Stromal cell of bone marrow (primary cell): ENCODE results near the gene POLG2.
A peak's percentile ranks its signal among the peaks of the same experiment; 100 is the strongest.
"Not testable (repeated sequence)": the region's sequence is repeated elsewhere in the genome, so short reads cannot be mapped to it uniquely, and the experiment has no call there.

Experiments used
- DNase-seq: peaks from one replicate; pipeline ENCODE4 v3.0.0-alpha.2; 2012; ENCODE audit warnings: low read depth

Gene POLG2

DNA sequence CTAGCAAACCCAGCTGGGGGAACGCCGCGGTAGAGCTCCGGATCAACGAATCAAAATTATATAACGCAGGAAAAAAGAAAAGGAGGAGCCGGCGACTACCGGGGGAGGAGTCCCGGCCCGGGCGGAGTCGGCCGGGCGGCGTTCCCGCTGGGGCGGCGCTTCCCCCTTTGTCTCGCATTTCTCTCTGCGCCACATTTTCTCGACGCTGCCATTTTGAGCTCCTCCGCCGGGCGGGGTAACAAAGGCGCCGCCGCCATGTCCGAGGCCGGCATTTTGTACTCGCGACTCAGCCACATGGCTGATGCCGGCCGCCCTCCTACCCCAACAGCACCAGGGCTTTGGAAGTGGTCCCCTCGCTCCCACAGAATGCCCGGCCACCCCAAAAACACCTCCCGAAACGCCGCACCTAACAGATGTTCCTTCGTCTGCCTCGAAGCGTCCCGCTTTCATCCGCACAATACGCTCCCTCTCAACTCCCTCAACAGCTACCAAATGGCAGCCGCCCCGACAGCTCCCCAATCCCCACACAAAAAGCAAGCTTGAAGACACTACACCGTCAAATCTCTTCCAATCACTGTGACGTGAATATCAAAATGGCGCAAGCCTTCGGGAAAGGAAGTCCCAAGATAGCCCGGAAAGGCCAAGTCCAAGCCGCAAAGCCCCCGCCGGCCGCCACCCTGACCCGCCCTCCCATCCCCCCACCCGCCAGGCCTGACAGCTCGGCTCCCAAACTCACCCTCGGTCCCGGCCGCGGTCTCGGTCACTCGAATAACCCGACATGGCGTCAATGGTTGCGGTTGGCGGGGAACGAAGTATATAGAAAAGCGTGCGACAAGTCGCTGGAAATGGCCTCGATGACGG is 8.7 kb upstream of the POLG2 start:
- peak; percentile 86 for DNase-seq

GRCh38 chr17:64504769-64505339 is 8.0 kb upstream of the POLG2 start:
- DNase-seq = peak; percentile 25

DNA sequence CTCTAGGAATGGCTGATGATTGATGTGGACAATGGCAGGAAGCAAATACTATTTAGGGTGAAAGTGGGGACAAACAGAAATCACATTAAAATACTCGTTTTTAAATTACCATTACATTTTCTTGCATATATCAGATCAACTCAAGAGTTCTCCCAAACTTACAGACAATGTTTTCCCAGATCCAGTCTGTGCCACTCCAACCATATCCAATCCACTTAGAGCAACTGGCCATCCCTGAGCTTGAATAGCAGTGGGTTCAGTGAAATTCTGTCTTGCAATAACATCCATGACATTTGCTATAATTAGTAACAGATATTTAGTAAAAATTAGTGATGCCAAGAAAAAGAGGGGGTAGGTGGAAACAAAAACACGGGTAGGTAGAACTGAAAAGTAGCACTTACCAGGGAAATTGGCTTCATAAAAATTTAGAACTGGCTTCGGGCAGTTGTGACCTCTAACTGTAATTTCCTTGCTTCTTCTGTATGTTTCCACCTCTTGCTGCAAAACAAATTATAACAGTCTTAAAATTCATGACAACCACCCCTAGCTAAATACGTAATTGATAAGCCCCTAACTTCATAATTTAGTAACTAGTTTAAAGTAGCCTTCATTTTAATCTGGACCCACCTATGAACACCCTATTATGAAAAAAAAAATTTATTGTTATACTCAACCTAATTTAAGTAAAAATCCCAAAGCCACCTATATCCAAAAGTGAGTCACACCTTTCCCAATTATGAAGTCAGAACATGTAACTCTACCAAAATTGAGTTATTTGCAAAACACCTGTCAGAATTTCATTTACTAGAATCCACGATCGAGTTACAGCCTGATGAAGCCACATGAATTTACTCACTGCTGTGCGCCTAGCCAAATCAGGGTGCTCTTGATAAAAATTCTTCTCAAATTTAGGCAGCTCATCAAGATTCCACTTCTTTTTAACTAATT is 7.2 kb upstream of the POLG2 start:
- no peak for DNase-seq

DNA sequence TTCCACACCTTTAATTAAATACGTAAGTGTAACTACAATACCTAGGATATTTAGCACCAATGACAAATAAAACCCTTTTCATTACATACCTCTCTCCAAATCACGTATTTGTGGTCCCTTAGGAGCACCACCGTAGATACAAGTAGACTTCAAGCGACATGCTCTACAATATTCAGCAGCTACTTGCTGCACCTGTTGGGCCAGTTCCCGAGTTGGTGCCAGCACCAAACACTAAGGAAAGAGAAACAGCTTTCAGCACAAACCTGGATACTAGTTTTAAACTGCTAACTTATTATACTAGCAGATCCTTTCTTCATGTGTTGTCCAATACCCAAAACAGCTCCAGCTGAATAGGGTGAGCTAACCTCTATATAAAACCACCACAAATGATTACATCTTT is 6.5 kb upstream of the POLG2 start:
- no peak for DNase-seq

DNA sequence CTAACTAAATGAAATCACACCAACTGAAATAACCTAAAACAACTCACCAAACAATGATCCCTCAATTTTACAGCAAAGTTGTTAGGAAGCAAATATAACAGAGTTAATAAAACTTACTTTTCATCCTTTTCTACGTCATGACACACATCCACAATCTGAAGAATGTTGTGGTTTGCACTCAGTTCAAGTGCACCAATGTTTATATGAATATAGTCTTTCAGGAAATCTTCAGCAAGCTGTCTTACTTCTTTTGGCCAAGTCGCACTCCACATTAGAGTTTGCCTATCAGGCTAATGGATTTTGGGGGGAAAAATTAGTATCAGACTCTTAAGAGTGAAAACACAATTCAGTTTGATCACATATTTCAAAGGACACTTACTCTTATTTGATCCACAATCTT is 6.0 kb upstream of the POLG2 start:
- DNase-seq = no peak

DNA sequence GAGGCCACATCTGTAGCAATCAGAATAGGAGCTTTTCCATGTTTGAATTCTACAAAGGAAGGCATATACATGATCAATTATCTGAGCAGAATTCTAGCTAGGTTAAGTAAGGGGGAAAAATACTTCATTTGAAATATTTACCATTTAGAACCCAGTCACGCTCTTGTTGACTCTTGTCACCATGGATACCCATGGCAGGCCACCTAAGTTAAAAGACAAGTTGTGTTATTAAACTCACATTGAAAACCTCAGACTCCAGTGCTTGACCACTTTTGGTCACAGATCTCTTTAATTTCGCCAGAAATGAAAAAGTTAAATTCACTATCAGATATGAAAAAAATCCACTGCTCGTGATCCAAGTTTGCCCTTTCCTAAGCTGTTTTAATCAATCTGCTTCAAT is 5.2 kb upstream of the POLG2 start:
- DNase-seq = no peak

DNA sequence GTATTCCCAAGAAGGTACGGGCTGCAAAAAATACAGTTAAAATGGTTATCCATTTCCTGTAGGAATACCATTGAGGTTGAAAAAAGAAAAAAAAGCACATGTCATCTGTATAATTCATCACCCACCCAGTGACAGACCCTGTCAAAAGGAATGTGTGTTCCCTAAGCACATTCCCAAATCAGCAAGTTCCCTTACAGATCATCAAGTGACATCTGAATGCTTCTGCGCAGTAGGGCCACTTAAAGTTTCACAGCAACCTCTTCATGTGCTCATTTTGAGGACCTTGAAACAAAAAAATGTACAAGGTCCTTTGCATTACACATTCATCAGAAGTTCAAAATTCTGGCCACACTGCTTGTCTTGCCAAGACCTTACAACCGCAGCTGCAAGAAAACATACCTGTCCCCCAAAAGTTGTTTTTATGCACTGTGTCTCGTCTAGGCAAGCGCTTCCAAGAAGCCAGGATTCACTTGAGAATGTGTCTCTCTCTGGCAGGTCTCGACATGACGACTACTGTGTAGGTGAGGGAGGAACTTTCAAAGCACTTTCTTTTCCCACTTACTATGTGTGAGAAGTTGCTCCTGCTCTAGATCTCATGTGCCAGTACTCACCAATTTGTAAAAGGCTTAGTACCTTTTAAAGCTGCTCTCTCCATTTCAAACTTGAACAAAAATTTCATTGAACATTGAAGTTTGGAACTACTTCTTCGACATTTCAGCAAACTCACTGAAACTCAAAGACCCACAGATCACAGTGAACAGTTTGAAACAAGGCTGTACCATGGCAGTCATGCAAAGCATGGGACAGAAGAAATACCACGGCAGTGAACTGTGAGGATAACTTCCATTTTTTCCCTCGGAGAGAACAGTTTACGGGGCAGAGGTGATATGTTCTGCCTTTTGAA is 4.3 kb upstream of the POLG2 start:
- no peak for DNase-seq

GRCh38 chr17:64500487-64500859 is 3.6 kb upstream of the POLG2 start:
- DNase-seq = no peak

DNA sequence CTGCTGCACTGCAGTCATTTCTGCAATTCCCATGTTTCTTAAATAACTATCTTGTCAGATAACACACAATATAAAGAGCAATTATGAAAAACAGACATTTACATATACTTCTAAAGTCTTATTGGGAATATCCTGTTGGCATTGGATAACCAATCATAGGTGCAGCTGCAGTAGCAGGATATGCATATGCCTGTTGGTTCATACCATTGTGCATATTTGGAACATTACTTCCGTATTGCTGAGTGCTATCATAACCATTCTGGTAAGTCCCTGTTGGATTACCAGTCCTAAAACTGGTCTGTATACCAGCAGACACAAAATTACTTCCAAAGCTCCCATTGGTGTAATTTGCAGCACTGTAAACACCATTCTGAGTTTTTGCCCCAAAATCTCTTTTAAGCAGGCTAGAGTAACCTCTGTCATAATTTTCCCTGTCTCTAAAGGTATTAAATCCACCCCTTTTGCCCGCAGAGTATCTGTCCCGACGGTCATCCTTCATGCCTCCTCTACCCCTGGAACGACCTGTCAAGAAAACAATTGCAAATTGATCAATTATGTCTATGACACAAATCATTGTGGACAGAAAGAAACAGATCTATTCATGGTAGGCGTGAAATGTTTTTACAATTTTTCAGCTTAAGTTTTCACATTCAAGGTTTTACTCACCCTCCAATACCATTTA is 3.1 kb upstream of the POLG2 start:
- DNase-seq = no peak

DNA sequence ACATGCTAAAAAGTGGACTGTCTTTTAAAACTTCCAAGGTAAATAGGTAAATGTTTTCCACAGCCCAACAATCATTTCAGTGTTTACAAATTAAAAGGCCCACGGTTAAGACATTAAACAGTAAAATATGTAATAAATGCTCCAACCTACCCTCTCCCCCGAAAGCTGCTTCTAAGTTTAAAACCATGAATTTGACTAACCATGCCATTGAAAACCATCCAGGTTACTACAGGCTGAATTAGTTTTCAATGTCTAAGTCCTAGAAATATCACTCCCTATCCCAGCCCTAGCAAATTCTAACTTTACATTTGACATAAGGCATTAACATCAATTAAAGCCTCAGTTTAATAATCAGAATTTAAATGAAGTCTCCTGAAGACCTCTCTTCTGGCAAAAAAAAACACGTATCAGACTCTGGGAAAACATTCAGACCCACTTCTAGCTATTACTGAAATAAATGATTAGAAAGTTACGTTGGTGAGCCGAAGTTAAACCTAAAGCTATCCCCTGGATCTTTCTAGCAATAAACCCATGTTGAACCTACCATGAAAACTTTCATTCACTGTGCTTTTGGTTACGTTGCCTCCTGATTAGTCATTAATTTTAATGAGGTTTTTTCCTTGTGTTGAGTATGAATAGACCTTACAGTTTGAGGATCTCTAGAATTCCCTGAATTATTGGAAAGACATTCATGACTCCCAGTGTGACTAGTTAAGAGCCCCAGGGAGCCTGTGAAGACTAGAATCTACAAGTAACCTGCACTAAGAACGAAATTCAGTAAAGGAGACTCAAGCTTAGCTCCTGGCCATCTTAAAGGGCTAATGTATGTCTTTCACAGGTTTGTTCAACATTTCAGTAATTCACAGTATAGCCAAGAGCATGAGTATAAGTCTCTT is 1.7 kb upstream of the POLG2 start:
- DNase-seq = no peak

DNA sequence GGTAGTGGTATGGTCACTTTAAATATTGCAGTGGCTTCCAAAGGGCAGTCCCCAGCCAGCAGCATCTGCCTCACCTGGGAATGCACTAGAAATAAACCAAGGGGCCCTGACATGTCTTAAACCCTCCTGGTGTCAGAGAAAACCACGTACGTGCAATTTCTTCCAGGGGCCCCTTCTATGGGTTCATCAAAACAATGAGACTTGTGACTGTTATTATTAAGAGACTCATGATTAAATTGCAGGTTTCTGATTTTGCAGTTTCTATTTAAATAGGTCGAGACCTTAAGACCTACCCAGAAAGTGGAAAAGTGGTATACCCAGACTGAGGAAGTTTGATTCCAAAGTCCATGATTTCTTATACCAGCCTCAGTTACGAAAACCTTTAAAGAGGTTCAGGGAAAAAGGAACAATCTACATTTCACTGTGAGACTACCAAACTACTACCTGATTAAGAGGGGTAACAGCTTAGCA is 746 bp upstream of the POLG2 start:
- DNase-seq = no peak

GRCh38 chr17:64496348-64496785 is 487 bp downstream of the POLG2 start:
- no peak for DNase-seq

DNA sequence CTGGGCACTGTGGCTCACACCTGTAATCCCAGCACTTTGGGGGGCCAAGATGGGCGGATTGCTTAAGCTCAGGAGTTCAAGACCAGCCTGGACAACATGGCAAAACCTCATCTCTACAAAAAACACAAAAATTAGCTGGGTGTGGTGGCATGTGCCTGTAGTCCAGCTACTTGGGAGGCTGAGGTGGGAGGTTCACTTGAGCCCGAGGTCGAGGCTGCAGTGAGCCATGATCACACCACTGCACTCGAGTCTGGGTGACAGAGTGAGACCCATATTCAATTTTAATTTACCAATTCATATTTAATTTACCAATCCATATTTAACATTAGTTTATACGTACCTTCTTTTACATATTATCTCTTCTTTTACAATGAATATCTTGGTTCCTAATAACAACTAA is 1.6 kb downstream of the POLG2 start:
- DNase-seq = not testable (repeated sequence)

GRCh38 chr17:64494121-64494520 is 2.7 kb downstream of the POLG2 start:
- no peak for DNase-seq

- no peak for DNase-seq
Measured at GRCh38 chr17:64492481-64493109, 4.3 kb downstream of the POLG2 start.

DNA sequence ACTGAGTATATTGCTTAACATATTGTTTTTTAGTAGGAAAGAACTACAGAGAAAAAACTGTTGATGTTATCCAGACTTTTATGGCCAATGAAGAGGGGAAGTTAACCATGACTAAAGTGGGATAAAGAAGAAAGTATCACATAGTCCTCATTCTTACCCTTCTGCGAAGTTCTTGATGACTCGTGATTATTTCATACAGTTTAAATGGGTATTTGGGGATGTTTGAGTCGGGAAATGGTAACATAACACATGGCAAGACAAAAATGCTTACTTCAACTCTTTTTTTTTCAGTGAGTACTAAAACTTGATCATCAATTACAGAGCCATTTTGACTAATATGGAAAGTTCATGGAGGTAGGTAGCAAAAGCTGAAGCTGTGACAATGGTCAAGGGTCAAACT is 4.9 kb downstream of the POLG2 start:
- peak; percentile 37 for DNase-seq

DNA sequence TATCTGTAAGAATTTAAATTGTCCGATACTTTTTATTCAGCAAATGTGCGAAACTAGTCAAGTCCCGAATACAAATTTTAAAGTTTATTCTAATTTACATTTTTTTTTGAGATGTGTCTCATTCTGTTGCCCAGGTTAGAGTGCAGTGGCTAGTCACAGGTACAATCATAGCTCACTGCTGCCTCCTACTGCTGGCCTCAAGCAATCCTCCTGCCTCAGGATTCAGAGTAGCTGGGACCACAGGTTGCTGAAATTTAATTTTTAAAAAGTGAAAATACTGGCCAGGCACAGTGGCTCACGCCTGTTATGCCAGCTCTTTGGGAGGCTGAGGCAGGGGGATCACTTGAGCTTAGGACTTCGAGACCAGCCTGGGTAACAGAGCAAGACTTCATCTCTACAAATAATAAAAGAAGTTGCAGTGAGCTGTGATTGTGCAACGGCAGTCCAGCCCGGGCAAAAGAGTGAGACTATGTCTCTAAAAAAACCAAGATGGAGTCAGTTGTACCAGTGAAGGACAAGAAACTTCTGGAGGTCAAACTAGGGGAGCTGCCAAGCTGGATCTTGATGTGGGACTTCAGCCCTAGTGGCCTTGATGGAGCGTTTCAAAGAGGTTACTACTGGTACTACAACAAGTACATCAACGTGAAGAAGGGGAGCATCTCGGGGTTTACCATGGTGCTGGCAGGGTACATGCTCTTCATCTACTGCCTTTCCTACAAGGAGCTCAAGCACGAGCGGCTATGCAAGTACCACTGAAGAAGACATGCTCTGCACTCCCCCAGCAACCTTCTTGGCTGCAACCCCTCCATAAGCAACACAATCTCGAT is 5.6 kb downstream of the POLG2 start:
- peak; percentile 34 for DNase-seq

GRCh38 chr17:64488301-64488700 is 8.6 kb downstream of the POLG2 start:
- no peak for DNase-seq
